Non-pigmented ciliary epithelial cell (primary cell): Measurements from ENCODE around the gene UBD.
A peak's percentile ranks its signal among the peaks of the same experiment; 100 is the strongest.

ENCODE experiments used
- DNase-seq: peaks from one replicate; pipeline ENCODE4 v3.0.0-alpha.2; 2010; ENCODE audit warnings: low read depth

The UBD gene

DNA sequence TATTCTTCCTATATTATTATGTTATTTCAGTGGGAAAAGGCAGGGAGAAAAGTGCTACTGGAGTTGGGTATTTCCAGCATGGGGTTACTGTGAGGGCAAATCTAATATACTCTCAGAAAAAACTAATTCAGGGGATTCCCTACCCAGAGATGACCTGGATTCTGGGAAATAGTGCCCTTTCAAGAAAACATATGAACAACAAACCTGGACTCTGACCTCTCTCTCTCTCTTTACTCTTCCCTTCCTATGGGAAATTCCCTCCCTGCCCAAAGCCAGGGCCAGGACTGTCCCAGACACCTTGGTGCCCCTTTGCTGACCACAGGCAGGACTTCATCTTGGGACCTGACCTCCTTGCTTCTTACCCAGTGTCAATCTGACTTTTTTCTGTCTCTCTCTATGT is 1.6 kb upstream of the UBD start:
- no peak for DNase-seq

DNA sequence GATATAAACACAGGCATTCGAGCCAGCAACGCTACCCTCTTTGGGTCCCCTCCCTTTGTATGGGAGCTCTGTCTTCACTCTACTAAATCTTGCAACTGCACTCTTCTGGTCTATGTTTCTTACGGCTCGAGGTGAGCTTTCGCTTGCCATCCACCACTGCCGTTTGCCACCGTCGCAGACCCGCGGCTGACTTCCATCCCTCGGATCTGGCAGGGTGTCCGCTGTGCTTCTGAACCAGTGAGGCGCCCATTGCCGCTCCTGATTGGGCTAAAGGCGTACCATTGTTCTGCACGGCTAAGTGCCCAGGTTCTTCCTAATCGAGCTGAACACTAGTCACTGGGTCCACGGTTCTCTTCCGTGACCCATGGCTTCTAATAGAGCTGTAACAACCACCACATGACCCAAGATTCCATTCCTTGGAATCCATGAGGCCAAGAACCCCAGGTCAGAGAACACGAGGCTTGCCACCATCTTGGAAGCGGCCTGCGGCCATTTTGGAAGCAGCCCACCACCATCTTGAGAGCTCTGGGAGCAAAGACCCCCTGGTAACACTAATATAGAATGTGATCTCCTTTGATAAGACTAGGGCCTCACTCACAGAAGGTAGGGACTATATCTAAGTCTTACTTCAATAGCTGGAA is 973 bp downstream of the UBD start:
- DNase-seq, result no peak

DNA sequence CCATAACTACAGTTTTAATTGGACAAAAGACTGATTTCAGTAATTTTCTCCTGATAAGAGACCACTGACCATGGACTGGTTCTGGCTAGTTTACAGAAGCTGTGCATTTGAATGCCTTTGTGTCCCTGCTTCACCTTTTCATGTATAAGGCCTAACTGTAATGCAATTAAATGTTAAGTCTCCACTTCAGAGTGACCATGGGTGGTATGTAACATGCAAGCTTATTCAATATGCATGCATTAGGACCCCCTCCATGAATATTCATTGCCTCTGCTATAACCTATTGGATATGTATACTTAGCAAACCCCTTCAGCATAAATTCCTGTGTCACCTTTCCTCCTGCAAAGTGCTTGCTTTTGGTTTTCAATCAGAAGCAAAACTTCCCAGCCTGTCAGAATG is 2.2 kb downstream of the UBD start:
- no peak for DNase-seq

DNA sequence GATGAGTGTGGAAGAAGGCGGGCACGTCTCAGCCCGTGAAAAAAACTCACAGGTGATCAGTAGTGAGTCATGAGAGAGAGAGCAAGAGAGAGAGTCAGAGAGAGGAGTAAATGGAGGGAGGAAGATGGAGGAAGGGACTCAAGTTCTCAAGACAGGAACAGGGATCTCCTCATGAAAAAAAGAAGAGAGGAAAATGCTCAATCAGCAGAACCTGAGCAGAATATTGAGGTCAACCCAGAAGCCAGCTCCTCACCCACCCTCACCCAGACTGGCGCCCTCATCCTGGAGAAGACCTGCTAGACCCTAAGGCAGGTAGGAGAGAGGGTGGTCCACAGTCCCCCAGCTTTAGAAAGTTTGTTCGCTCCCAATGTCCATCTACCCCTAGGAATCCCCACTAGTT is 4.8 kb downstream of the UBD start:
- DNase-seq, result no peak

DNA sequence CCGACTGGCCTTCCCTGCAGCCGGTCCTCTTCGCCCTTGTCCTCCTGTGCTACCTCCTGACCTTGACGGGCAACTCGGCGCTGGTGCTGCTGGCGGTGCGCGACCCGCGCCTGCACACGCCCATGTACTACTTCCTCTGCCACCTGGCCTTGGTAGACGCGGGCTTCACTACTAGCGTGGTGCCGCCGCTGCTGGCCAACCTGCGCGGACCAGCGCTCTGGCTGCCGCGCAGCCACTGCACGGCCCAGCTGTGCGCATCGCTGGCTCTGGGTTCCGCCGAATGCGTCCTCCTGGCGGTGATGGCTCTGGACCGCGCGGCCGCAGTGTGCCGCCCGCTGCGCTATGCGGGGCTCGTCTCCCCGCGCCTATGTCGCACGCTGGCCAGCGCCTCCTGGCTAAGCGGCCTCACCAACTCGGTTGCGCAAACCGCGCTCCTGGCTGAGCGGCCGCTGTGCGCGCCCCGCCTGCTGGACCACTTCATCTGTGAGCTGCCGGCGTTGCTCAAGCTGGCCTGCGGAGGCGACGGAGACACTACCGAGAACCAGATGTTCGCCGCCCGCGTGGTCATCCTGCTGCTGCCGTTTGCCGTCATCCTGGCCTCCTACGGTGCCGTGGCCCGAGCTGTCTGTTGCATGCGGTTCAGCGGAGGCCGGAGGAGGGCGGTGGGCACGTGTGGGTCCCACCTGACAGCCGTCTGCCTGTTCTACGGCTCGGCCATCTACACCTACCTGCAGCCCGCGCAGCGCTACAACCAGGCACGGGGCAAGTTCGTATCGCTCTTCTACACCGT is 6.1 kb downstream of the UBD start:
- DNase-seq, result peak; percentile 13

DNA sequence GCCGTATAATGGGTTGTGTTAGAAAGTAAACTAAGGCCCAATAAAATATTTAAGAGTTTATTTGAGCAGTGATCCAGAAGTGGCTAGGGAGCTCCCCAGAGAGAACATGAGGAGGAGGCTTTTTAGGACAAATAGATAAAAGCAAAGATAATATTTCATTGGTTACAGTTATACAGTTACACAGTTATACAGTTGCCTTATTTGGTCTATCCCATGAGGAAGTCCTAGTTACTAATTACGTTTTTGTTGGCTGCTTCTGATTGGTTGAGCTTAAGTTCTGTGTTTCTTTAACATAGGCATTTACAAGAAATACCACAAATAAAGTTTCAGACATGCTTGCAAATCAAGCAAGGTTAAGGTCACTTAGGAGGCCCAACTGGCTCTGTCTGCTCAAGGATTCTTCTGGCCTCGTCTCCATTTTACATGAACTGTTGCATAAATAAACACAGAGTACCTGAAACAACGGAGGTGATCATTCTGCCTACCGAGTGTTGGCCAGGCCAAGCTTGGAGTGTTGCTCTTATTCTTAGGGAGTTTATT is 7.0 kb downstream of the UBD start:
- DNase-seq, result peak; percentile 52

DNA sequence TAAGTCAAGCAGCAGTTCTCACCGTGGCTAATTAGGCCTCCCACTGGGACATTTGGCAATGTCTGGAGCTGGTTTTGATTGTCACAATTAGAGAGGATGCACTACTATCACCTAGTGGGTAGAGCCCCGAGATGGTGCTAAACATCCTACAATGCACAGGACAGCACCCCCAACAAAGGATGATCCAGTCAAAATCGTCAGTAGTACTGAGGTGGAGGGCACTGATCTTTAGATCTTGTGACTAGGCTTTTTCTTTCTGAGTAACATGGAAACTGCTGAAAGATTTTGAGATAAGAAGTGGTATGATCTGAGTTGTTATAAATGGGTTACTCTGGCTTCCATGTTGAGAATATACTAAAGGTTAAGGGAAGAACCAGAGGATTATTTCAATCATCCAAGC is 12.0 kb downstream of the UBD start:
- DNase-seq, result no peak

DNA sequence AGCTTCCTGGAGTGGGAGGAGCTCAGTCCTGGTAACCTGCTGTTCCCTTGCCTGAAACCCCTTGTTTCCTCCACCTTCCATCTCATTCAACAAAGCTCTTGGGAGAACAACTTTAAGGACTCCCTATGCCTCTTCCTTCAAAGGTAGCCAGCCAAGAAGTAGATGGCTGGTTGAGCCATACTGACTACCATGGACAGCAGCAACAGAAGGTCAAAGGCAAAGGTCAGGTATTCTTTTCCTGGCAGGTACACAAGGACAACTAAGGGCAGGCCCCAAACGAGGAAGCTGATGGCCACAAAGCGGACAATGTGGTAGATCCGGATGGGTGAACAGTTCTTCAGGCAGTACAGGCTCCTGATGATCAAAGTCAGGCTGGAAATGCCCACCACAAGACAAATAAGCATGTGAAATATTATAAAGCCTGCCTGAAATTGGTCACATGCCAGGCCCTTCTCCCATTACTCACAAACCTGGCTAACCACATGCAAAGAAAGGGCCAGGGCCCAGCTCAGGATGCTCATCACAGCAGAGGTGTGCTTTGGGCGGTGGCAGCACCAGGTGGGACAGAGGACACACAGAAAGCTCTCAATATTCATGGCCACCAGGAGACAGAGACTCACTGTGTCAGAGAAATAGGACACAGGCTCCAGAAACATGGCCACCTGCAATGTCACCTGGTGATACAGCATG is 21.7 kb downstream of the UBD start:
- DNase-seq, result no peak

DNA sequence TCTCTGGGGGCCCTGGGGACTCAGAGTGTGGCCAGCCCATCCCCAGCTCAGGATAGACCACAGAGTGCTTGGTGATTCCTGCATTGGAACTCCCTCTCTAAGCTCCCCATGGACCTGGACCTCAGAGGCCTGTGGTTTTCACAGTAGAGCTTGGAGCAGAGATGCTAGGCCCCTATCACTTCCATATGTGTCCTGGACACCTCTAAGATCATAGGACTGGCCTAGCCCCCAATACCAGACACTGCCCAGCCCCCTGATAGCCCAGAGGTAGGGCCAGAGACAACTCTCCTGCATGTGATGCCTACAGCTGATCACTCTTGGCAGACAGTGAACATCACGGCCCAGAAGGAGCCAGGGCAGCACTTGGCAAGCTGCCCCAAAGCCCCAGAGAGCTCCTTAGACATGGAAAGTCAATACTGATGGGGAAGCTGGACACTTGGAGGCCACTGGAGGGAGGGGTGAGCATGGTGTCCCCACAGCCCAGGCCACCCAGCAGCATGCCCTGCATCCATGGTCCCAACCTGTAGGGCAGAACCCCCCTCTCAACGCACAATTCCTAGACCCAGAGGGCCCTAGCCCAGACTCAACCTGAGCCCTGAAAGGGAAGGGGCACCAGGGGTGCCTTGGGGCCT is 27.1 kb downstream of the UBD start:
- no peak for DNase-seq

DNA sequence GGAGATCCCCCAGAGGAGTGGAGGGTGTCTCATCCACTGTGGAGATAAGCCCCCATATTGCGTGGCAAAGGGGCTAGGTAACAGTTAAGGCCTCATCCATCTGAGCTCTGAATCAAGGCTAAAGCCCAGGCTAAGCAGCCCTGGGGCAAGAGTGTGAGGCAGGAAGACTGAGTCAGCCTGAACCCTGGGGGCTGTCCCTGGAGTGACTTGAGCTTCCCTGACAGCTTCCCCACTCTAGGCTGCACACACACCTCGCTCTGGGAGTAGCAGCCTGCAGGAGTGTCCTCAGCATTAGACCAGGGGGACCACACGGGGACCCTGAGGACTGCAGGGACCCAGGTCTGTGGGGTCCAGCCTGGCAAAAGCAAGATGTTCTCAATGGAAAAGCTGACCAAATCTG is 27.9 kb downstream of the UBD start:
- no peak for DNase-seq

DNA sequence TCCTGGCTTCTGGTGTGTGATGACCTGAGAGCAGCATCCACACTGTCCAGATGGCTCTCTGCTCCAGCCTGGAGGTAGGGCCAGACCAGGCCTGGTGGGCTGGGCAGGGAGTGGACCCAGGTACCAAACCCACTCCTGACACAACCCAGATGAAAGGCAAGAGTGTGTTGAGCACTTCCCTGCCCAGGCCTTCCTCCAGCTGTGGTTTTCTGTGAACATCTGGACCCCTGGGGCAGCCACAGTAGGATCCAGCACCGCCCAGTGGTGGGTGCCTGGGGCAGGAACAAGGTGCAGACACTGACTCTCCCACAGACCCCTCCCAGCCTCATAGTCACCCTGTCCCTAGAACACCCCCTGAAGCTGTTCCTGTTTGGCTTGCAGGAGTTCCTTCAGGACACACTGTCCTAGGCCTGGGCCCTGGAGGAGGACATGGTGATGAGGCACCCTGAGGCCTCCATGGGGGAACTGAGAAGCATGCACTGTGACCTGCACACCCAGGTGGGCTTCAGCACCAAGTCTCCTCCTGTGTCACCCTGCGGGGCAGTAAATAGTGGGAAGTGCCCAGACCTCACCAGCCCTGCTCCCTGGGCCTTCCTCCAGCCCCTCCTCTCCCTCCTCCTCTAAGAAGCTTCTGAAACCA is 28.7 kb downstream of the UBD start:
- no peak for DNase-seq

DNA sequence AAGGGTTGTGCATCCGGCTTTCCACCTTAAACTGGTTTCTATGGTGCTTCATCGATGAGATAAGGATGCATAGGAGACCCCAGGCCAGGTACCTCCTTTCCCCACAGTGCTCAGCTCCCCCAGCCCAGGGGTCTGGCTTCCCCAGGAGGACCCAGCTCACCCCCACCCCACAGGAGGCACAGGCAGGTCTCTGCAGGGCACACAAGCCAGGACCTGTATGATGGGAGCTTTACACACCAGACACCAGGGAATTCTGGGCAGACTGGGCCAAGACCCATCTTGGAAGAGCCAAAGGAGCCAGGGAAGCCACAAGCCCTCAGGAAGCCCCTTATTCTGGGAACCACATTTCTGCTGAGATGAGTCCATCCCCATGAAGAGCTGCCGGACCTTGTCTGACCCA is 29.6 kb downstream of the UBD start:
- DNase-seq, result no peak

DNA sequence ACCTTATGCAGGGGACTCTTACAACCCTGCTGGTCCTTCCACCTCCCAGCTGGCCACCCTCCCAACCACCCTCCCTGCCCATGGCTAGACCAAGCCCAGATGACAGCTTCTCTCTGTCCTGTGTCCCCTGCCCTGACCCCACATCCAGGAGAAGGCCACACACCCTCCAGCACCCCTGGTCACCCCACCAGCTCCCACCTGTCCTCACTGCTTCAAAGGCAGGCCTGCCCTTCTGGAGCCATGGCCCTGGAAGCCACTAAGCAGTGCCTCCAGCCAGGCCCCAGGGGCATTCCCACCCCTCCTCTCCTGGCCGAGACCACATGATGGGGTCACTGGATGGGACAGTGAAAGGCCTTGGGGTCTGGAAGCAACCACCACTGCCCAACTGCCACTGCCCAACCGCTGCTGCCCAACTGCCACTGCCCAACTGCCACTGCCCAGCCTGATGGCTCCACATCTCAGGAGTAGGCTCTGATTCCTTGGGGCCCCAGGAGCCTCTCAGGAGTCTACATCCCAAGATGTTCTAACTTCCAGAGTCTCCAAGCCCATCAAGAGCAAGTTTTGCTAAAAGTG is 30.5 kb downstream of the UBD start:
- DNase-seq, result no peak

DNA sequence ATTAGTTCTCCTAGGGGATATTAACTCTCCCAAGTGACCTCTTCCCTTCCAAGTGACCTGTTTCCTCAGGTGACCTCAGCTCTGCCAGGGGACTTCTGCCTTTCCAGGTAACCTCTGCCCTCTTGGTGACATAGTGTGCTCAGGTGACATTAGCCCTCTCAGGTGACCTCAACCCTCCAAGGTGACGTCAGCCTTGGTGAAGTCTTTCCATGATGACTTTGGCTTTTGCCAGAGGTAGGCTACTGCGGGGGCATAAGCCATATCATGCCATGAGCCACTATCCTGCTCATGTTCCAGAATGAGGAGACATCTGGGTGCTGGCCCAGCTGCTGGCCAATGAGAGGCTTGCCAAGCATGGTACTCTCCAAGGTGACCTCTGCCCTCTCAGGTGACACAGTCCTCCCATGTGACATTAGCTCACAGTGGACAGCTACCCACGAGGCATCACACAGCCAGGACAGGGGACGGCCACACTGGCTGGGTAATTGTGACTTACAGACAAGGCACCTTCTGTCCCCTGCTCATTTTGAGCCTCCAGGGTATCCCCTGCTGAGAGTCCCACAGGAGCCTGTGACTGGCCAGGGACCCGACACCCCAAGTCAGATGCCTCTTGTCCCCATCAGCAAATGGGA is 31.1 kb downstream of the UBD start:
- DNase-seq, result no peak

DNA sequence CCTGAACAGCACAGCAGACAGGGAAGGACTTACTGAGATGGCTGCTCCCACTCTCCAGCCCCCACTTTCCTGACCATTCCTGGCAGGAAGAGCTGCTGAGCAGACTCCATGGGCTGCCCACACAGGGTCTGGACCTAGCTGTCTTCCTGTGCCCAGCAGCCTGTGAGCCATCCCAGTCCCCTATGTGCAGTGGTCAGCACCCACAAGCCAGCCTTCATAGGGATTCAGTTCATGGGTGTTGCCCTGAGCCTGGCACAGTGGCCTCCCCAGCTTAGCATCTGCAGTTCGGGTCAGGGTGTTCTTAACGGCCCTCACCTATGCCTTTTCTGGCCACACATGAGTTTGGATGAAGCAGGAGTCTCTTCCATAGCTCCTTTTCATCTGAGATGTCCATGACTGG is 32.0 kb downstream of the UBD start:
- no peak for DNase-seq

DNA sequence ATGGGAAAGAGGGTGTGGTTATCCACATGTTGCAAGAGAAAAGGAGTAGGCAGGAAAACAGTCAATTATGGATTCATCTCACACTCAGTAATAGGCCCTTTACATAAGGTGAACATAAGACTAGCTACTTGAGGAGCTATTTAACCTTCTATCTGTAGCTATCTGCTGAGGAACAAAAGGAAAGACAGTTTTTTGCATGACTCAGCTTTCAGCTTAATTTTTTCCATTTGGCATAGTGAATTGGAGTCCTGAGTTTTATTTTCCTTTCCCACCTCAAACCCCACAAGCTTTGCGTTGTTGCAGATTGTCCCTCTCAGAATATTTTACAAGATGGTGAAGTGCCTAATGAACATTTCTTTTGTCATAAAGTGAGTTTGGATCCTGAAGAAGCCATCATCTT is 32.4 kb downstream of the UBD start:
- DNase-seq, result no peak

DNA sequence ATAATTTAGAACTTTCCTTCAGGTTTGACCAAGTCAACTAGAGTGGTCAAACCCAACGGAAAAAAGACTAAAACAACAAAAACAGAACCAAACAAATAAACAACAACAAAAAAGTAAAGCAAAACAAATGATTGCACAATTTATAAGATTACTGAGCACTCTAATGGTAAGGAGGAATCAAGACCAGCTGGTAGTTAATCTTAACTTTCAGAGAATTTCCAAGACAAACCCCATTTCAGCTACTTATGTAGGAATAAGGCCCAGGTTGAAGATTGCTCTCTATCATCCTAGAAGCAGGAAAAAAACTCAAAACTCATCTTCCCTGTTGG is 34.3 kb downstream of the UBD start:
- DNase-seq, result no peak

DNA sequence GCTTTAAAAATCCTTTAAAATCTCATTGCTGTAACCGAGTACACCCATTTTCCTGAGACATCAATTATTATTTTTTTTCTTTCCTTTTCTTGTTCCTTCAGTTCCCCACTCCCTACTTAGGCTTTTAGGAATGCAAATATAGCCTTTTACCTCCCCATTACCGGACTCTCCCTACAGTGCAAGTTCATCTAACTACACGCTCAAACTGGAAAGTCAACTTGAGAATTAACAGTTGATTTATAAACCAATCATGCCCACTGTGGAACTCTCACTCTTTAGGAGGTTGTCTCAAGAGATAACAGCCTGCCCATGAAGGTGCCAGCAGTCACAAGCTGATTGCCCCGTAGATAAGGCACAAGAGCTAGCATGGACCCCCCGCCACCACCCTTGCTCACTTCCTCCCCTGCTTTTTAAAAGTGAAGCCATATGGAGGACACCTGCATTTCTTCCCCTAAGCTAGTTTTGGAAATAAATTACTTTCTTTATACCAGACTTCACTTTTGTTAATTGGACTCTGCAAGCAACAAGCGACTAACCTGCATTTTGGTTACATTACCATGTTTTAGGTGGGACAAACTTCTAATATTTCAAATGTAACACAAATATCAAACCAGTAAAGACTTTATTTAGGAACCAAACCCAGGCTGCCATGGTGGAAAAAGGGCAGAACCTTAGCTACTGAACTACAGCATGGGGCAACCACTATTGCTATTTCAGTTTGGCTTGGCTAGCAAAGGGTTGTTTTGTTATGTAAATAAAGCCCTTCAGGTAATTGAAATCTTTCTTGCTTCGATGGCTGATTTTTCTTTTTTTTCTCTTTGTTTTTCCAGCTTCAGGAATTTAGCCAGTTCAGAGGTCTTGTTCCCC is 34.9 kb downstream of the UBD start:
- no peak for DNase-seq

DNA sequence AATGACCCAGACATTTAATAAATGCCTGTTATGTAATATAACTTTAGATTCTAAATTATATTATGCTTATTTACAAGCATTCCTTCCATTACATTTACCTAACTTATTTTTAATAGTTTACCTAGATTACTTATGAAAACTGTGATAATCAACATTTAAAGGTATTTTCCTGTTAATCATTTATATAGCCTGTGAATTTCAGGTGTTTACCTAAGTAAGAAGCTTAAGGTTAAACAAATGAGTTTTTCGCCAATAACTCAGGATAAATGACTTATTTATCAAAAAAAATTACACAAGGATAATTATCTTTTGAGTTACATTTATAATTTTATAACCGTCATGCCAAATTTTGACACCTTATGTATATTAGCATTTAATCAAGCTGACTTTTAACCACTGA is 35.5 kb downstream of the UBD start:
- no peak for DNase-seq

DNA sequence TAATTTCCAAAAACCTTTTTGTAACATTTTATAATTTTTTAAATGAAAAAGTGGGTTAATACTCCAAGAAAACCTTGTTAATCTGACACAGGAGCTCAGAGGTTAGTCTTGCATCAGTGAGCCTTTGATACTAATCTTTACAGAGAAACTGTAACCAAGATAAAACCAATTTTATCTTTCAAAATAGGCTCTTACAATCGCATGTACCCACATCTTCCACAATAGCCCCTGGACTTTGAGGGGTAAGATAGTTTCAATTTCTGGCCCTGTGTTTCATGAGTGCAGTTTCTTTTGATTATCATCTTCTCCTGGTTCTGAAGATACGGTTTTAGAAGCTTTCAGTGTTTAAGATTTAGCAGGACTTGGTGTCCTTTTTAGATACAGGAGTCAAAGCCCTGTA is 37.3 kb downstream of the UBD start:
- DNase-seq, result no peak
